NCI-H1092 treated with DMSO at 0.1 percent for 48 hours (cell line): ENCODE measurements around the gene RSBN1L.
"Not testable (repeated sequence)": the region's sequence is repeated elsewhere in the genome, so short reads cannot be mapped to it uniquely, and the experiment has no call there.

ENCODE experiments used
- DNase-seq: peaks from one replicate; lab custom pipeline; 2025; lab: John Stamatoyannopoulos, UW

RSBN1L gene

GRCh38 chr7:77687747-77688144 is 8.5 kb upstream of the RSBN1L start:
- DNase-seq: no peak

DNA sequence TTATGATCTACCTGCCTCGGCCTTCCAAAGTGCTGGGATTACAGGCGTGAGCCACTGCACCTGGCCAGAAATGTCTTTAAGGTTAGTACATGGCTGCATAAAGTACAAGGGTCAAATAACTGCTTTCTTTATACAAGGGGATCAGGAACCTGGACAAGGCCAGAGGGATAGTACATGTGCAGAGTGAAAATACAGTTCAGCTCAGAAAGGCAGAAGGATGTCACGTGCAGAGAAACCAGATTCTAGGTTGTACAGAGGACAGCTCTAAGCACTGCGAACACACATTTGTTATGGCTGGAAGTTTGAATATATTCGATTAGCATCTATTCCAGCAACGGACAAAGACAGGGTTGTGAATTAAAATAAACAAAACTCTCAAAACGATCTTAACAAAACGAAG is 6.0 kb upstream of the RSBN1L start:
- no peak for DNase-seq

DNA sequence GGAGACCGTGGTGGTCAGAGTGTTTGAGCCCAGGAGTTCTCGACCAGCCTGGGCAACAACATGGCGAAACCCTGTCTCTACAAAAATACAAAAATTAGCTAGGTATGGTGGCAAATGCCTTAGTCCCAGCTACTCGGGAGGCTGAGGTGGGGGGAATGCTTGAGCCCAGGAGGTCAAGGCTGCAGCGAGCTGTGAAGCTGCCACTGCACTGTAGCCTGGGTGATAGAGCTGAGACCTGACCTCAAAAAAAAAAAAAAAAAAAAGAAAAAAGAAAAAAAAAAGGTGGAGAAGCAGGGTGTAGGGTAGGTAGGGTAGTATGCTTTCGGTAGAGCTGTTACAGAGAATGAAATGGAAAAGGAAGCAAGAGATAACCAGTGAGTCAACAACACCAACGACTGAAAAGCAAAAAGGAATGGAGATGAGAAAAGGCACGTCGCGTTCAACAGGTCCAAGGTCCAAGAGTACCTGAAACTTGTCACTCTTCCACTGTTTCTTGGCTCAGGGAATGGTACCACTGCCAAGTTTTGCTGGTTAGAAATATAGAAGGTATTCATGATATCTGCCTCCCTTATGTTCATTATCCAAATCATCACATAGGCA is 4.3 kb upstream of the RSBN1L start:
- no peak for DNase-seq

GRCh38 chr7:77693830-77694583 is 2.3 kb upstream of the RSBN1L start:
- no peak for DNase-seq

- DNase-seq: peak; percentile 87
Observed at GRCh38 chr7:77696643-77697534, 630 bp downstream of the RSBN1L start.

DNA sequence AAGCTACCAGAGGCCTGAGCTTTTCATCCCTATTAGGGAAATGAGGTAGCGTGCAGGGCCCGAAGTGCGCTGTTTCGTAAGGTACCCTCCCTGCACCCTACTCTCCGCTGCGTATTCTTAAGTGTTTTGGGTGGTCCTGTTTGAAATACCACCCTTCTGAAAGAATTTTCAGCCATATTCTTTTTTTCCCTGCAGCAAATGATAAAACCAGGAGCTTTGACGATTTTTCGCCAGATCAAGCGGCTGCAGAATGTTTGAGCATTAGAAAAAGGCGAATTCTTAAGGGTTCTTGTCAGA is 1.2 kb downstream of the RSBN1L start:
- DNase-seq: no peak

DNA sequence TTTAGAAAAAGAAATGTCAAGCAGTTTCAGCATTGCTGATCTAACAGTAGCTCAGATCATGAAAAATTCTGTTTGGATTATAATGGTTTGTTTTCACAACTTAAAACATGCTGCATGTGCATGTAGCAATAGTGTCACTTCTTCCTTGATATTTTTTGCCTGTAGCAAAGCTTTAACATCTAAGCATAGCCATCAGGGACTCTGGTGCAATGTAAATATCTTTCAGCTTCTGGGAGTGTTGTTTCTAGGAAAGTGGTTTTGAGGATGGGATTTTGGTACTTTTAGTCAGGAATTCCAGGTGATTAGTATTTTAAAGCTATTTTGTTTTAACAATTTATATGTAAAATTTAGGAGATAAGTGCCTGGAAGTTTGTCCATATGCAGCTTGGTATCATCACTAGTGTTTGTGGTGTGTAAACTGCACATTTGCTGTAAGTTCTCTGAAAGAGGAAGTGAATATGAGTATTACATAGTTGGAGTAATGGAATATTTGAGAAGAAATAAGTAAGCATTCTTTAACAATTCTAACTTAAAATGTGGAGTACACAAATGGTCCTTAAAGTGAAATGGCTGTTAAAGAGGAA is 1.9 kb downstream of the RSBN1L start:
- no peak for DNase-seq

GRCh38 chr7:77699056-77699455 is 2.8 kb downstream of the RSBN1L start:
- peak; percentile 22 for DNase-seq

DNA sequence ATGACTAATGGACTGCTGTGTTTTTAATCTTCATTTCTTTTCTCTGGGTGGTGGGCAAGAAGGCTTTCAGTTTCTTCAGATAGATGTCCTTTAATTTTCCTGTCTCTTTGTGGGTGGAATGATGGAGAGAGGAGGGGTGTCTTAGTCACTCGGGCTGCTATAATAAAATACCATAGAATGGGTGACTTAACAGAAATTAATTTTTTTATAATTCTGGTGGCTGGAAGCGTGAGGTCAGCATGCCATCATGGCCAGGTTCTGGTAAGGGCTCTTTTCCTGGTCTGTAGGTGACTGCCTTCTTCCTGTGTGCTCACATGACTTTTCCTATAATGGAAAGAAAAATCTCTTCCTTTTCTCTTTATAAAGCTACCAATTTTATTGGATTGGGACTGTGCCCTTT is 6.3 kb downstream of the RSBN1L start:
- no peak for DNase-seq

- DNase-seq: no peak
Observed at GRCh38 chr7:77702968-77703472, 6.8 kb downstream of the RSBN1L start.

GRCh38 chr7:77703669-77704068 is 7.4 kb downstream of the RSBN1L start:
- not testable (repeated sequence) for DNase-seq

DNA sequence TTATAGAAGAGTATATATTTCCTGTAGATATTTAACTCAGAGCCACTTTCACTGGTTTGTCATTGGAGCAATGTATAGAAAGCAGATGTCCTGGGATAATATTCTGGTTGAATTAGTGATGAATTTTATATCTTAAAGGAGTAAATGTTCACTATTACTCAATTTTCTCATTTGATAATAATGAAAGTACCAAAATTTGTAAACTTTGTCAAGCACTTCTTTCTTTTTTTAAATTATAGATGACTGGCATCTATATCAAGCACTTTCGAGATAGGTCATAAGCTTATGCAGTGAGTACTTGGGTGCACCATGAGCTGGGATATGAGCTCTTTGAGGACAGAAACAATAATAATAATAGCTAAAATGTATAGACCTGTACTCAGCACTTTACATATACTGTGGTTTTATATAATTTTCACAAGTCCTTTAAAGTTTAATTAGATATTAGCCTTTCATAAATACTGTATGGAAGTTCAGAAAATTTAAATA is 11.3 kb downstream of the RSBN1L start:
- no peak for DNase-seq

DNA sequence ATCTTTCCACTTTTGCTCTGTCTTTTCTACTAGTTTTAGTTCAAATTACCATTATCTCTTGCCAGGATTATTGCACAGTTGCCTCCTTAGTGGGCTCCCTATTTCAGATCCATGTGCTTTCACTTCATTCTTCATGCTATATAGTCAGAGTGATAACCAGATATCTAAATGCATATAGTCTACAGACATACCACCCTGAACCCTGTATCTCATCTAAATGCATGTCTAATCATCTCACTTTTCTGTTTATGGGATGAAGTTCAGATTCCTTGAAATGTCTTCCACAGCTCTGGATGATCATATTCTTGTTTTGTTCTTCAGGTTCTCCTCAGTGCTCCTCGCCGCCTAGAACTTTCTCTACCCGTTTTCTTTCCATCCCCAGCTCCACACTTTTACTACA is 13.8 kb downstream of the RSBN1L start:
- no peak for DNase-seq

- no peak for DNase-seq
Observed at GRCh38 chr7:77710861-77711260, 14.6 kb downstream of the RSBN1L start.

GRCh38 chr7:77714195-77714594 is 17.9 kb downstream of the RSBN1L start:
- no peak for DNase-seq

DNA sequence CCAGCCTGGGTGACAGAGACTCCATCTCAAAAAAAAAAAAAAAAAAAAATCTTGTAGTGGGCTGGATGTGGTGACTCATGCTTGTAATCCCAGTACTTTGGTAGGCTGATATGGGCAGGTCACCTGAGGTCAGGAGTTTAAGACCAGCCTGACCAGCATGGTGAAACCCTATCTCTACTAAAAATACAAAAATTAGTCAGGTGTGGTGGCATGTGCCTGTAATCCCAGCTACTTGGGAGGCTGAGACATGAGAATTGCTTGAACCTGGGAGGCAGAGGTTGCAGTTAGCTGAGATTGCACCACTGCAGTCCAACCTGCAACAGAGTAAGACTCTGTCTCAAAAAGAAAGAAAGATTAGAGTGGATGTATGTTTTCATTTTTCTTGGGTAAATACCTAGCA is 18.7 kb downstream of the RSBN1L start:
- DNase-seq: not testable (repeated sequence)

DNA sequence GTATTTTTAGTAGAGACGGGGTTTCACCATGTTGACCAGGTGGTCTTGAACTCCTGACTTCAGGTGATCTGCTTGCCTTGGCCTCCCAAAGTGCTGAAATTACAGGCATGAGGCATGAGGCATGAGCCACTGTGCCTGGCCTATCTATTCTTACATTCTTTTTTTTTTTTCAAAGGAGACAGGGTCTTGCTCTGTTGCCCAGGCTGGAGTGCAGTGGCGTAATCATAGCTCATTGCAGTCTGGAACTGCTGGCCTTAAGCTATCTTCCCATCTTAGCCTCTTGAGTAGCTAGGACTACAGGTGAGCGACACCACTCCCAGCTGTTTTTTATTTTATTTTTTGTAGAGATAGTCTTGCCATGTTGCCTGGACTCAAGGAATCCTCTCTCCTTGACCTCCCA is 20.5 kb downstream of the RSBN1L start:
- no peak for DNase-seq

GRCh38 chr7:77717566-77717965 is 21.3 kb downstream of the RSBN1L start:
- not testable (repeated sequence) for DNase-seq

DNA sequence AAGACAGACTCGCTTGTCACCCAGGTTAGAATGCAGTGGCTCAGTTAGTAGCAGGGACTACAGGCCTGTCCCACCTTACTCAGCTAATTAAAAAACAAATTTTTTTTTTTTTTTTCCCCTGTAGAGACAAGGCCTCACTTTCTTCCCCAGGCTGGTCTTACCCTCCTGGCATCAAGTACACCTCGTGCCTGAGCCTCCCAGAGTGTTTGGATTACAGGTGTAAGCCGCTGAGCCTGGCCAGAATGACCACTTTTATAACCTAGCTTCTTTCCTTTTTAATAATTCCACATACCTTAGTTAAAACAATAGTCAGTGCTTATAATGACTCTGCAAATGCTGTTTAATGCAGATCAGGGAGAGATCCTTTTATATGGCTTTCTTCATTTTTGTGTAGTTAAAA is 31.3 kb downstream of the RSBN1L start:
- DNase-seq: peak; percentile 77

DNA sequence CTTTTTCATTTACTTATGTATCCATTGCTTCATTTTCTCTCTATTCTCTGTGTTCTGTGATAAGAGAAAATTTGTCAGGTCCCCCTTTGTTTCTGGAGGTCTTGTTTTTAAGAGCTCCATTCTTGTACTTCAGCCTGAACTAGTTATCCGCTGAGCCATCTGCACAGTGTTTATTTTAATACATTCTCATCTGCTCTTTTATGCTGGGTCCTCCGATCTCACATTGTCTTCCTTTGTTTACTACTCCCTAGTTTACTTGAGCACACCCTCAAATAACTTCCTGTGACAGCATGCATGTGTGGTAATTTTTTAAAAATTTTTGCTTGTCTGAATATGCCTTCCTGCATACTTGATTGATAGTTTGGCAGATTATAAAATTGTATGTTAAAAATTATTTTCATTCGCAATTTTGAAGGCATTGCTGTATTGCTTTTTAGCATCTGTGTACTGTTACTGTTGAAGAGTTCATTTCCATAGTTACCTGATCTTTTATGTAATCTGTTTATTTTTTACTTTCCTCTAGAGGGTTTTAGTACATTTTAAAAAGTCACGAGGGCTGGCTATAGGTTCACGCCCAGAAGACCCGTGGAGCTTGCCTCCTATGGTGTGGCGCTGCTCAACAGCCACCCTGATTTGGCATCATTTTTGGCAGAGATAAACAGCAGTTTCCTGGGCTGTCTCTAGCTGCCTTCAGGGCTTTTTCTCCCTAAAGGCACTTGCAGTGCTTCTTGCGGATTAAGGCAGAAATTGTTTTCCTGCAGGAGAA is 31.9 kb downstream of the RSBN1L start:
- DNase-seq: peak; percentile 79

GRCh38 chr7:77729574-77730348 is 33.5 kb downstream of the RSBN1L start:
- DNase-seq: no peak
